Measurements from ENCODE around the gene ASTN2.

GRCh38 chr9:117214416-117214815, 200.4 kb downstream of the ASTN2 start:
- TF ChIP-seq POLR2A (IDR thresholded peaks at IDR 0.05) (no peak), POLR2AphosphoS5 (IDR thresholded peaks at IDR 0.05) (no peak)

Data from sigmoid colon (tissue), 4 donors.